GM21528 (cell line): ENCODE measurements around the gene ZCCHC10.
"Not testable (repeated sequence)": the region's sequence is repeated elsewhere in the genome, so short reads cannot be mapped to it uniquely, and the experiment has no call there.

Experiments
- ATAC-seq: cut with Tn5 transposase; IDR thresholded peaks from one replicate; pipeline ENCODE4 v1.9.1; 2021; ENCODE audit warnings: mild to moderate bottlenecking, moderate library complexity; ENCODE audit not compliant: unreplicated experiment, low FRiP score

The ZCCHC10 gene

GRCh38 chr5:133046560-133046959 is 20.2 kb upstream of the ZCCHC10 start:
- ATAC-seq, result not testable (repeated sequence)

DNA sequence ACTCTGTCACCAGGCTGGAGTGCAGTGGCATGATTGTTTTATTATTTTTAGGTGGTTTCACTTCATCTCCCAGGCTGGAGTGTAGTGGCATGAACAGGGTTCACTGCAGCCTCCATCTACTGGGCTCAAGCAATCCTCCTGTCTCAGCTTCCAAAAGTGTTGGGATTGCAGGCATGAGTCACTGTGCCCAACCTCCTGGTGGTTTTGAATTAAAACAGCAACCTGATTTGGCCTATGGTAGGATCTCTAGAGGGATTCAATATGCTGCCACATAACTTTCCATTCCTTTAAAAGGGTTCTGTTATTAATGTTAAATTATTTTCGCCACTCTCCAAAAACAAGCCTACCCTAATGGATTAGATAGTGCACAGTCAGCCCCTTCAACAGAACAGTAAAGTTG is 15.6 kb upstream of the ZCCHC10 start:
- no peak for ATAC-seq

GRCh38 chr5:133041157-133041784 is 14.9 kb upstream of the ZCCHC10 start:
- no peak for ATAC-seq

GRCh38 chr5:133036677-133037076 is 10.3 kb upstream of the ZCCHC10 start:
- not testable (repeated sequence) for ATAC-seq

DNA sequence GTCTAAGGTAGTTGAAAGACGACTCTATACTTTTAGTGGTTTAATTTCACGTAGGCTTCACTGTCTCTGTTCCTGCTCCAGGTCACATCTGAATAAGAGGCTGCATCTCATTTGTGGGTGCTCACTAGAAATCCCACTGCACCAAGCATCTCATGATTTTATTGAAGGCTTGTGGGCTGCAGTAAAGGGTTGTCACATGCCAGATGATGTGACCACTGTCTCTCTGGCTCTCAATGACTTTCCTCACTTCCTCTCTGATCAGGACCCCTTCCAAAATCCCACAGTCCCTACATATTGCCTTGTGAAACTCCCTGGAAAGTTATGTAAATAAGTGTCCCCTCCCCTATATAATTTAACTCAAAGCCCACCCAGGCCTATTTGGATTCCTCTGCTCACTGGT is 8.9 kb upstream of the ZCCHC10 start:
- ATAC-seq, result no peak

GRCh38 chr5:133034064-133034463 is 7.7 kb upstream of the ZCCHC10 start:
- ATAC-seq, result no peak

DNA sequence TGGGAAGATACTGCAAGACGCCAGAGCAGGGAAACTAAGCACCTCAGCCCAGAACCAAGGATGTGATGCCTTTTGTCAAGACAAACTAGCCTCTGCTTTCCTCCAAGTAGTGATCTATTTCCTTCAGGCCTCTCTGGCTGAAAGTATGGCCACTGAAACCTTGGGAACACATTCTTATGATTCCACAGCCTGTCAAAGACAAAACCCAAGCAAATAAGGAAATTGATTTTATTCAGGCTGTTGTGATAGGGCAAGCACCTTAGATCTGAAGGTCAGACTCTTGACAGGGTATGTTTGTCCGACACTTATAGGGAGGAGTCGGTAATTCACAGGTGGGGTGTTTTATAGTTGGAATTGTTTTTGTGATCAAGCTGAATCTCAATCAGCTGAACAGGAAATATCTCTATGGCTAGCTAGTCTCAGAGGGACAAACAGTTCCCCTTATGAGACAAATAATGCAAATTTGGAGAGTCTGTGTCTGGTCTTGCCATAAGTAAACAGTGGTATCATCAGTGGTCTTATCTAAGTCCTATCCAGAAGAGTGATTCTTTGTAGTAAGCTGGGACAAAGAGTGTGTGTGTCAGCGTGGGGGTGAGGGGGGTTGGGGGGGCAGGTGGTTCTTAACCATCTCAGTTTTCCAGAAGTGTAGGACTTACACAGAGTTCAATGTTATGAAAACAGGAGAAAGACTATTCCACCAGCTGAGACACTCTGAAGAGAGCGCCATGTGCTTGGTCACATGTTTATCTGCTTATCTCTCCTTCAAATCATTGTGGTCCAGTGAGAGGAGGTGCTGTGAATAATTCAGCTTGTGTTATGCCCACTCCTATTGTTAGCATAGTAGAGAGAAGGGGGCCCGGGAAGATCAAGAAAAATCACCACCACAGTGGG is 6.7 kb upstream of the ZCCHC10 start:
- ATAC-seq, result no peak

GRCh38 chr5:133030343-133031005 is 4.1 kb upstream of the ZCCHC10 start:
- ATAC-seq, result no peak

- ATAC-seq, result no peak
Measured at GRCh38 chr5:133029416-133029815, 3.1 kb upstream of the ZCCHC10 start.

- ATAC-seq, result no peak
Measured at GRCh38 chr5:133026664-133027153, 360 bp upstream of the ZCCHC10 start.

DNA sequence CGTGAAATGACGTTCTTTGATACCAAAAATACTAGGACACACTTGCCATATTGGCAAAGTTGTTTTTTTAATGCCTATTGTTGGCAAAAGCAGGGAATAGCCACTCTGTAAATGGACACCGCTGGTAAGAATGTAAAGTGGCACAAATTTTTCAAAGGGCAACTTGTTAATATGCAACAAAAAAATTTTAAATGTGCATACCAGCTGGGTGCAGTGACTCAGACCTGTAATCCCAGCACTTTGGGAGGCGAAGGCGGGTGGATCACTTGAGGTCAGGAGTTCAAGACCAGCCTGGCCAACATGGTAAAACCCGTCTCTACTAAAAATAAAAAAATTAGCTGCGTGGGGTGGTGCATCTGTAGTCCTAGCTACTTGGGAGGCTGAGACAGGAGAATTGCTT is 6.9 kb downstream of the ZCCHC10 start:
- ATAC-seq, result not testable (repeated sequence)

DNA sequence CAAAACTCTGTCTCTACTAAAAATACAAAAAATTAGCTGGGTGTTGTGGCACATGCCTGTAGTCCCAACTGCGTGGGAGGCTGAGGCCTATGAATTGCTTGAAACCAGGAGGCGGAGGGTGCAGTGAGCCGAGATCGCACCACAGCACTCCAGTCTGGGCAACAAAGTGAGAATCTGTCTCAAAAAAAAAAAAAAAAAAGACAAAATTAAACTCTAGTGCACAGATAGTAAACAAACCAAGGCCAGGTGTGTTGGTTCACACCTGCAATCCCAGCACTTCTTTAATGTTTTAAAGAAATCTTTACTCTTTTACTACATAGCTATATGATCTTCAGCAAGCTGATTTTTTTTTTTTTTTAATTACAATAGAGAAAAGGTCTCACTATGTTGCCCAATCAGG is 8.4 kb downstream of the ZCCHC10 start:
- ATAC-seq, result no peak

GRCh38 chr5:133015466-133015865 is 10.9 kb downstream of the ZCCHC10 start:
- no peak for ATAC-seq

DNA sequence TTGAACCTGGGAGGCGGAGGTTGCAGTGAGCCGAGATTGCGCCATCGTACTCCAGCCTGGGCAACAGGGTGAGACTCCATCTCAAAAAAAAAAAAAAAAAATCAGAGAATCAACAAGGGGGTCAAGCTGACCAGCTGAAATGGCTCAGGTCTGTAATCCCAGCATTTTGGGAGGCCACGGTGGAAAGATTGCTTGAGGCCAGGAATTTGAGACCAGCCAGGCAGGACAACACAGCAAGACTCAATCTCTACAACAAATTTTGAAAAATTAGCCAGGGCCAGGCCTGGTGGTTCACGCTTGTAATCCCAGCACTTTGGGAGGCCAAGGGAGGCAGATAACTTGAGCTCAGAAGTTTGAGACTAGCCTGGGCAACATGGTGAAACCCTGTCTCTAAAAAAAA is 17.9 kb downstream of the ZCCHC10 start:
- ATAC-seq, result not testable (repeated sequence)

- ATAC-seq, result no peak
Measured at GRCh38 chr5:133006653-133007052, 19.7 kb downstream of the ZCCHC10 start.

DNA sequence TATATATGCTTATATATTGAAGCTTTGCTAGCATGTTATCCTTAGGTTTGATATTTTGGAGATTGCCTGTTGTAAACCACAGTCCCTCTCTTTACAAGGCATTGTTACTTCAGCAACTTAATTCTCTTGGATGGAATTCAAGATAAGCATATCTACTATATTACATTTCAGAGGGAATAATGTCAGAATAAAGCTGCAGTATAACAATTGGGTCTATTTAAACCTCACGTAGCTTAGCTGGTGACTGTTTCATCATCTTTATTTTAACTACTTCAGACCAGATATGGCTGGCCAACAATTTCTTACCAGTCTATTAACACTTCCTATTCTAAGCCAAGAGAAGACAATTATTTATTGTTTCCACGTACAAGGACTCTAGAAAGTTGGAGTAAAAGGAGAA is 27.1 kb downstream of the ZCCHC10 start:
- no peak for ATAC-seq

DNA sequence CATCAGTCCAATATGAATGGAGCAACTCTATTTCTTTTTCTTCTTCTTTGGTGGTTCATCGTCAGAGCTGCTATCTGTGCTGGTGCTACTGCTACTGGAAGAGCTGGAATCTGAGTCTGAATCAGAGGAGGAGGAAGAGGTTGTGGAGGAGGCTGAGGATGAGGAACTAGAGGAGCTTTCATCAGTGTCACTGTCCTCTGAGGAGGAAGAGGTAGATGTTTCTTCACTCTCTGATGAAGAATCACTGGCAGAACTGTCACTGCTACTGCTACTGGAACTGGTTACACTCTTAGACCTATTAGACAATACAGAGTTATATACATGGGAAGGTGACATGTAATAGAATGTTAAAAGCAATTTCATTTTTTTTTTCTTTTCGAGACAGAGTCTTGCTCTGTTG is 27.8 kb downstream of the ZCCHC10 start:
- no peak for ATAC-seq

- ATAC-seq, result no peak
Measured at GRCh38 chr5:132996307-132996706, 30.0 kb downstream of the ZCCHC10 start.

GRCh38 chr5:132987531-132988408 is 38.6 kb downstream of the ZCCHC10 start:
- no peak for ATAC-seq

DNA sequence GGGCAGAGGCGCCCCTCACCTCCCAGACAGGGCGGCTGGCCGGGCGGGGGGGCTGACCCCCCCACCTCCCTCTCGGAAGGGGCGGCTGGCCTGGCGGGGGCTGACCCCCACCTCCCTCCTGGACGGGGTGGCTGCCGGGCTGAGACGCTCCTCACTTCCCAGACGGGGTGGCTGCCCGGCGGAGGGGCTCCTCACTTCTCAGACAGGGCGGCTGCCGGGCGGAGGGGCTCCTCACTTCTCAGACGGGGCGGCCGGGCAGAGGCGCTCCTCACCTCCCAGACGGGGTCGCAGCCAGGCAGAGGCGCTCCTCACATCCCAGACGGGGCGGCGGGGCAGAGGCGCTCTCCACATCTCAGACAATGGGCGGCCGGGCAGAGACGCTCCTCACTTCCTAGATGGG is 43.4 kb downstream of the ZCCHC10 start:
- ATAC-seq, result not testable (repeated sequence)
